Measurements from ENCODE around the gene DIS3L2.

DIS3L2 gene

GRCh38 chr2:232261776-232262175 lies 300.3 kb downstream of the DIS3L2 start:
- Mint-ChIP-seq H3K27ac (no peak overlapping the region), H3K9me3 (no peaks in the 10 kb centered on the region), H3K4me3 (no peak overlapping the region), H3K27me3 (no peaks in the 10 kb centered on the region), H3K36me3 (peaks cover 50 to 63% of the 10 kb centered on the region in 2 donors), H3K4me1 (peaks cover 0 to 7% of the 10 kb centered on the region in 2 donors)
- no peak for DNase-seq
- no peak for ATAC-seq (replicated peaks)

GRCh38 chr2:232263295-232263694 lies 301.8 kb downstream of the DIS3L2 start:
- Mint-ChIP-seq H3K27ac (no peak overlapping the region), H3K4me1 (peaks cover 0 to 7% of the 10 kb centered on the region in 2 donors), H3K27me3 (no peaks in the 10 kb centered on the region), H3K9me3 (no peaks in the 10 kb centered on the region), H3K36me3 (peaks cover 46 to 67% of the 10 kb centered on the region in 2 donors), H3K4me3 (no peak overlapping the region)
- ATAC-seq (replicated peaks) (no peak), DNase-seq (no peak)

GRCh38 chr2:232264081-232264480 lies 302.6 kb downstream of the DIS3L2 start:
- Mint-ChIP-seq H3K4me1 (peaks cover 0 to 6% of the 10 kb centered on the region in 2 donors), H3K27ac (no peak overlapping the region), H3K27me3 (no peaks in the 10 kb centered on the region), H3K4me3 (no peak overlapping the region), H3K36me3 (peaks cover 40 to 65% of the 10 kb centered on the region in 2 donors), H3K9me3 (no peaks in the 10 kb centered on the region)
- no peak for ATAC-seq (replicated peaks)
- no peak for DNase-seq

GRCh38 chr2:232265329-232265728 lies 303.8 kb downstream of the DIS3L2 start:
- Mint-ChIP-seq H3K4me1 (peaks cover 0 to 3% of the 10 kb centered on the region in 2 donors), H3K27ac (no peak overlapping the region), H3K4me3 (no peak overlapping the region), H3K9me3 (no peaks in the 10 kb centered on the region), H3K27me3 (no peaks in the 10 kb centered on the region), H3K36me3 (peaks cover 33 to 59% of the 10 kb centered on the region in 2 donors)
- DNase-seq (no peak), ATAC-seq (replicated peaks) (no peak)

- Mint-ChIP-seq H3K27me3 (no peaks in the 10 kb centered on the region), H3K4me3 (no peak overlapping the region), H3K9me3 (no peaks in the 10 kb centered on the region), H3K27ac (no peak overlapping the region), H3K4me1 (no peaks in the 10 kb centered on the region), H3K36me3 (peaks cover 17 to 46% of the 10 kb centered on the region in 2 donors)
- no peak for ATAC-seq (replicated peaks)
- DNase-seq: no peak
Observed at GRCh38 chr2:232268636-232269165, 307.2 kb downstream of the DIS3L2 start.

- Mint-ChIP-seq H3K27ac (no peak overlapping the region), H3K27me3 (no peaks in the 10 kb centered on the region), H3K9me3 (no peaks in the 10 kb centered on the region), H3K4me1 (no peaks in the 10 kb centered on the region), H3K4me3 (no peak overlapping the region), H3K36me3 (peaks cover 13 to 40% of the 10 kb centered on the region in 2 donors)
- no peak for ATAC-seq (replicated peaks)
- DNase-seq: no peak
Observed at GRCh38 chr2:232269867-232270266, 308.4 kb downstream of the DIS3L2 start.

- DNase-seq (no peak), ATAC-seq (replicated peaks) (no peak)
- H3K27me3 Mint-ChIP-seq: no peaks in the 10 kb centered on the region
- H3K4me1 Mint-ChIP-seq: no peaks in the 10 kb centered on the region
- H3K36me3 Mint-ChIP-seq: peaks cover 30 to 53% of the 10 kb centered on the region in 2 donors
- H3K27ac Mint-ChIP-seq: no peak overlapping the region
- H3K4me3 Mint-ChIP-seq: no peak overlapping the region
- peaks cover 3 to 5% of the 10 kb centered on the region in 2 donors for H3K9me3 Mint-ChIP-seq
Observed at GRCh38 chr2:232273903-232274643, 312.6 kb downstream of the DIS3L2 start.

DNA sequence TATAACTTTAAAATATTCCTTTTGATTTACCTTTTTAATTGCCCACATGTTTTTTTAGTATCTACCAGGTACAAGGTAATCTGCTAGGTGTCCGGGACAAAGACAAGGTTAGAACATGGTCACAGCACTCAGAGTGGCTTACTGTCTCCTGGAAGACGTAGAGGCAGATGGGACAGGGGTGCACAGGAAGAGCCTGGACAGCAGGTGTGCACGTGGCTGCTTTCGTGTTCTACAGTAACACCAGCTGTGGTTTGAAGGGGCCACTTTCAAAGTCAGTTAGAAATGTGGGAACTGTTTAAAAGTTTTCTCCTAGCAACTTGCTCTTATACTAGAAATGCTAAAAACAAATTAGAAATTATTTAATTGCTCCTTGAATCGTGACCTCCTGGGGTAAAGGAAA lies 314.2 kb downstream of the DIS3L2 start:
- no peaks in the 10 kb centered on the region for H3K4me1 Mint-ChIP-seq
- peaks cover 40 to 64% of the 10 kb centered on the region in 2 donors for H3K36me3 Mint-ChIP-seq
- H3K4me3 Mint-ChIP-seq: no peak overlapping the region
- H3K9me3 Mint-ChIP-seq: peaks cover 6 to 8% of the 10 kb centered on the region in 2 donors
- no peak for ATAC-seq (replicated peaks)
- H3K27ac Mint-ChIP-seq: no peak overlapping the region
- no peak for DNase-seq
- H3K27me3 Mint-ChIP-seq: no peaks in the 10 kb centered on the region

DNA sequence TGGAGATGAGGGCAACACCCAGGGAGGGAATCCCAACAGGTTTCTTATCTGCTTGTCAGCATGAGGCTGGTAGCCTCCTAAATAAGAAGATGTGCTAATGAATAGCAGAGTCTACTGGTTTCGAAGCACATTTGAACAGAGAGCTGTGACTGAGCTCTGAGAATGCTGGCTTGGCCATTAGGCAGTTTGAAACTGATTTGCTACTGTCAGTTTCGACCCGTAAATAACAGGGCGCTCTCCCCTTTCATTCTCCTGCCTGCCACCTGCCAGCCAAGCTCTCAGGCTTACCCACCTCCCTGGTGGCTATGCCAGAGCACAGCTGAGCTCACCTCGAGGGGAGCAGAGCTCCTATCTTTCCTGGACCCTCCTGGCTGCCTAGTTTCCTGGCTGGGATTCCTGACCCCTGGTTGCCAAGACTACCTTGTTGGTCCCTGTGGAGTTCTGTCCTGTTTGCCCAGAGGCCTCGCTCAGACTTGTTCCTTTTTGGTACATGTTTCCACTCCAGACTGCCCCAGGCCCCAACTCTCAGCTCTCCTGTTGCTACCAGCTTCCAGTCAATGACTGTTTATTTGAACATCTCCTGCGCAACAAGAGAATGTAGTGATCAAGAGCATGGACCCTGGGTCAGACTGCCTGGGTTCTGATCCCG lies 314.7 kb downstream of the DIS3L2 start:
- no peak for DNase-seq
- no peaks in the 10 kb centered on the region for H3K27me3 Mint-ChIP-seq
- H3K27ac Mint-ChIP-seq: no peak overlapping the region
- H3K9me3 Mint-ChIP-seq: peaks cover 6 to 8% of the 10 kb centered on the region in 2 donors
- ATAC-seq (replicated peaks): no peak
- peaks cover 41 to 64% of the 10 kb centered on the region in 2 donors for H3K36me3 Mint-ChIP-seq
- H3K4me3 Mint-ChIP-seq: no peak overlapping the region
- no peaks in the 10 kb centered on the region for H3K4me1 Mint-ChIP-seq

DNA sequence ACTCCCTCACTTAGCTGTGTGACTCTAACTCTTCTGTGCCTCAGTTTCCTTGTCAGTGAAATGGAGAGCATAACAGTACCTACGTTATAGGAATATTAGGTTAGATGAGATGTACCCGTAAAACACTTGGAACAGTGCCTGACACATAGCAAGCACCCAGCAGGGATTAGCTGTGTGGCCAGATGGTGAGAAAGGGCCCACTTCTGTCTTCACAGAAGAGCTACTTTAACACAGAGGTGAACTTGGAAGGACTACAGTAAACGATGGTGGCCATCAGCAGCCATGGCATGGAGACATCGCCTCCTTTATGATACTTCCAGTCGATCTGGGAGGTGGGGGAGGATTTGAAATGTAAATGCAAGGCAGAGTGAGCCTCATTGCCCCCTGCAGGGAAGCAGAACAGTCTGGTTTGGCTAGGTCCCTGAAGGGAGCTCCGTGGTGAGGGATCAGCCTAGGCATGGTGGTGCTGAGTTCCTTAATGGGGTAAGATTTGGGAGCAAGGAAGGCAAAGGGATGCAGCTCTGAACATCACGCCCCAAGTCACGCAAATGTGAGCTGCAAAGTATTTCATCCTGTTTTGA lies 315.3 kb downstream of the DIS3L2 start:
- DNase-seq: no peak
- ATAC-seq (replicated peaks): no peak
- no peaks in the 10 kb centered on the region for H3K4me1 Mint-ChIP-seq
- H3K4me3 Mint-ChIP-seq: no peak overlapping the region
- no peaks in the 10 kb centered on the region for H3K27me3 Mint-ChIP-seq
- H3K36me3 Mint-ChIP-seq: peaks cover 46 to 70% of the 10 kb centered on the region in 2 donors
- H3K9me3 Mint-ChIP-seq: peaks cover 6 to 8% of the 10 kb centered on the region in 2 donors
- H3K27ac Mint-ChIP-seq: no peak overlapping the region

GRCh38 chr2:232278534-232278933 lies 317.0 kb downstream of the DIS3L2 start:
- Mint-ChIP-seq H3K27me3 (no peaks in the 10 kb centered on the region), H3K36me3 (peaks cover 44 to 65% of the 10 kb centered on the region in 2 donors), H3K9me3 (peaks cover 6 to 8% of the 10 kb centered on the region in 2 donors), H3K27ac (no peak overlapping the region), H3K4me1 (peaks cover 3% of the 10 kb centered on the region in 2 donors), H3K4me3 (no peak overlapping the region)
- DNase-seq (no peak), ATAC-seq (replicated peaks) (no peak)

GRCh38 chr2:232280341-232280740 lies 318.8 kb downstream of the DIS3L2 start:
- H3K27me3 Mint-ChIP-seq: no peaks in the 10 kb centered on the region
- DNase-seq (no peak), ATAC-seq (replicated peaks) (no peak)
- peaks cover 6 to 8% of the 10 kb centered on the region in 2 donors for H3K9me3 Mint-ChIP-seq
- H3K36me3 Mint-ChIP-seq: peaks cover 45 to 64% of the 10 kb centered on the region in 2 donors
- peaks cover 10 to 14% of the 10 kb centered on the region in 2 donors for H3K4me1 Mint-ChIP-seq
- no peak overlapping the region for H3K27ac Mint-ChIP-seq
- H3K4me3 Mint-ChIP-seq: no peak overlapping the region

DNA sequence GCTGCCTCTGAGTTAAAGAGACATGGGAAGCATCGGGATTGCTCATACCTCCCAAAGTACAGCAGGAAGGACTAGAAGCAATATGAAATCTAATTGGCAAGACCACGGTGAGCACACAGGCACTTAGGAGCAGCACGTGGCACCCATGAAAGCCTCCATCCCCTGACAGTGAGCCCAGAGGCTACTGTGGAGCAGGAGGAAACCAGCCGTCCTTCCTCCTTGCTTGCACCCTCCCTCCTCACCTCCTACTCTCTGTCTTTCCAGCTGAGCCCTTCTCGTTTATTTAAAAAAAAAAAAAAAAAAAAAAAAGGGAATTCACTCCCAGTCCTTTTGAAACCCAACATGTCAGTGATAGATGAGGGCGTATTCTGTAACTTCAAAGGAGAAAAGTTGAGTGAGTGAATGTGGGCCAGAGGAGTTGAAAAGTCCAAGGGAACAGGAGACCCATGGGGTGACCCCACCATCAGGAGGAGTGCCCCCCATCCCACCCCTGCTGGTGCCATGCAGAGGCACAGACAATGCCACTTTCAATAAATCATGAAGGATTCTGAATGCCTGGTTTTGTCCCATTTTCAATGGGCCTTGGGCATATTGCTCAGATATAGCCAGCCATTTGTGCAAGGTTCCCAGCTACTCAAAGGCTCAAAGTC lies 320.5 kb downstream of the DIS3L2 start:
- peaks cover 36 to 58% of the 10 kb centered on the region in 2 donors for H3K36me3 Mint-ChIP-seq
- no peak overlapping the region for H3K4me3 Mint-ChIP-seq
- H3K27ac Mint-ChIP-seq: no peak overlapping the region
- peaks cover 6 to 8% of the 10 kb centered on the region in 2 donors for H3K9me3 Mint-ChIP-seq
- peaks cover 10 to 14% of the 10 kb centered on the region in 2 donors for H3K4me1 Mint-ChIP-seq
- H3K27me3 Mint-ChIP-seq: no peaks in the 10 kb centered on the region
- DNase-seq (no peak), ATAC-seq (replicated peaks) (no peak)

GRCh38 chr2:232282508-232283055 lies 321.1 kb downstream of the DIS3L2 start:
- Mint-ChIP-seq H3K4me1 (peaks cover 10 to 14% of the 10 kb centered on the region in 2 donors), H3K4me3 (no peak overlapping the region), H3K27ac (no peak overlapping the region), H3K36me3 (peaks cover 35 to 56% of the 10 kb centered on the region in 2 donors), H3K27me3 (no peaks in the 10 kb centered on the region), H3K9me3 (peaks cover 6 to 8% of the 10 kb centered on the region in 2 donors)
- no peak for DNase-seq
- ATAC-seq (replicated peaks): no peak
